Measurements from ENCODE around the gene MSH2. TPM values are rescaled to one million over a fixed set of nuclear protein-coding genes. Genes with fewer than 3 reads are reported as not detected.

The MSH2 gene
- total RNA-seq, 1 experiment from 2014 or later: 8.7 TPM

DNA sequence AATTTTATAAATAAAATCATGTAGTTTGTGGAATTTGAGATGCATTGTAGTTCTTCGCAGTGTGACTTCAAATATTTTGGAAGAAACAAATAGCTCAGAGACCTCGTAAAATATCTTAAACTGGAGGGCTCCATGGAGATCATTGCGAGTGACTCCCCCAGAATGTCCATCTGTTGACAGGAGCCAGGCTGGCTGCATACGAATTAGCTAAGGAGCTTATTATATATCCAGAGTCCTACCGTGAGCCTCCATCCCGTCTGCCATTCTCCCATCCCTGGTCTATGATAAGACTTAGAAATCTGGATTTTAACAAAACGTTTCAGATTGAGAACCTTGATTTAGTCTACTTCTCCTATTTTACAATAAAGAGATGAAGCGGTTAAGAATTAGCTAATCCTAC is 80.2 kb downstream of the MSH2 start:
- no peaks in the 10 kb centered on the region for H3K4me1 Mint-ChIP-seq (ENCODE audit: insufficient read depth, unreplicated experiment)
- H3K9me3 Mint-ChIP-seq (ENCODE audit: unreplicated experiment): no peaks in the 10 kb centered on the region
- TF ChIP-seq, protein P1, sequence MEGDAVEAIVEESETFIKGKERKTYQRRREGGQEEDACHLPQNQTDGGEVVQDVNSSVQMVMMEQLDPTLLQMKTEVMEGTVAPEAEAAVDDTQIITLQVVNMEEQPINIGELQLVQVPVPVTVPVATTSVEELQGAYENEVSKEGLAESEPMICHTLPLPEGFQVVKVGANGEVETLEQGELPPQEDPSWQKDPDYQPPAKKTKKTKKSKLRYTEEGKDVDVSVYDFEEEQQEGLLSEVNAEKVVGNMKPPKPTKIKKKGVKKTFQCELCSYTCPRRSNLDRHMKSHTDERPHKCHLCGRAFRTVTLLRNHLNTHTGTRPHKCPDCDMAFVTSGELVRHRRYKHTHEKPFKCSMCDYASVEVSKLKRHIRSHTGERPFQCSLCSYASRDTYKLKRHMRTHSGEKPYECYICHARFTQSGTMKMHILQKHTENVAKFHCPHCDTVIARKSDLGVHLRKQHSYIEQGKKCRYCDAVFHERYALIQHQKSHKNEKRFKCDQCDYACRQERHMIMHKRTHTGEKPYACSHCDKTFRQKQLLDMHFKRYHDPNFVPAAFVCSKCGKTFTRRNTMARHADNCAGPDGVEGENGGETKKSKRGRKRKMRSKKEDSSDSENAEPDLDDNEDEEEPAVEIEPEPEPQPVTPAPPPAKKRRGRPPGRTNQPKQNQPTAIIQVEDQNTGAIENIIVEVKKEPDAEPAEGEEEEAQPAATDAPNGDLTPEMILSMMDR (IDR thresholded peaks at IDR 0.05; ENCODE audit: unreplicated experiment): no peak
- POLR2A ChIA-PET: interaction anchor here (0.7 kb wide), 1 partner anchor 94 kb away, joined by 3 read pairs; no protein-coding TSS in a partner anchor
- DNase-seq (ENCODE audit: unreplicated experiment): no peak
- no TSS peak for BruUV-seq (replicated peaks)
- H3K27me3 Mint-ChIP-seq (ENCODE audit: insufficient read depth, unreplicated experiment): no peaks in the 10 kb centered on the region
- H3K36me3 Mint-ChIP-seq (ENCODE audit: insufficient read depth, unreplicated experiment): peaks cover 11% of the 10 kb centered on the region
- no peak overlapping the region for H3K27ac Mint-ChIP-seq (ENCODE audit: low read depth, unreplicated experiment)
- no peak overlapping the region for H3K4me3 Mint-ChIP-seq (ENCODE audit: unreplicated experiment)
- intact Hi-C loops (cut with micrococcal nuclease): no loop called here
- CTCF ChIA-PET: interaction anchor here (0.6 to 3.0 kb wide), 4 partner anchors 46 to 972 kb away, joined by 3 to 14 read pairs (median 4); no protein-coding TSS in a partner anchor

DNA sequence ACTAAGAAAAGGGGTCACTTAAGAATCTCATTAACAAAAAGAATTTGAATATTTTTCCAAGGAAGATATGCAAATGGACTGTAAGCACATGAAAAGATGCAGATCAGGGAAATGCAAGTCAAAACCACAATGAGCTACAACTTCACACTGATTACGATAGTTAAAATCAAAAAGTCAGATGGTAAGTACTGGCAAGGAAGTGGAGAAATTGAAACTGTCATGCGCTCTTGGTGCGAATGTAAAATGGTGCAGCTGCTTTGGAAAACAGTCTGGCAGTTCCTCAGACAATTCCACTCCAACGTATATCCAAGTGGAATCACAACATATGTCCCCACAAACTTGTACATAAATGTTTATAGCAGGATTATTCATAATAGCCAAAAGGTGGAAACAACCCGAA is 81.4 kb downstream of the MSH2 start:
- CTCF ChIA-PET: interaction anchor here (0.6 to 3.0 kb wide), 3 partner anchors 47 to 283 kb away, joined by 3 to 14 read pairs (median 6); no protein-coding TSS in a partner anchor
- Mint-ChIP-seq H3K4me1 (ENCODE audit: insufficient read depth, unreplicated experiment) (peaks cover 7% of the 10 kb centered on the region), H3K27ac (ENCODE audit: low read depth, unreplicated experiment) (no peak overlapping the region), H3K4me3 (ENCODE audit: unreplicated experiment) (no peak overlapping the region), H3K27me3 (ENCODE audit: insufficient read depth, unreplicated experiment) (no peaks in the 10 kb centered on the region), H3K9me3 (ENCODE audit: unreplicated experiment) (no peaks in the 10 kb centered on the region), H3K36me3 (ENCODE audit: insufficient read depth, unreplicated experiment) (peaks cover 7% of the 10 kb centered on the region)
- POLR2A ChIA-PET: interaction anchor here (0.6 to 0.8 kb wide), 3 partner anchors 45 to 84 kb away, joined by 3 read pairs; no protein-coding TSS in a partner anchor
- TF ChIP-seq, protein P1 (IDR thresholded peaks at IDR 0.05; ENCODE audit: unreplicated experiment): no peak
- intact Hi-C loops (cut with micrococcal nuclease): no loop called here
- no TSS peak for BruUV-seq (replicated peaks)
- no peak for DNase-seq (ENCODE audit: unreplicated experiment)

DNA sequence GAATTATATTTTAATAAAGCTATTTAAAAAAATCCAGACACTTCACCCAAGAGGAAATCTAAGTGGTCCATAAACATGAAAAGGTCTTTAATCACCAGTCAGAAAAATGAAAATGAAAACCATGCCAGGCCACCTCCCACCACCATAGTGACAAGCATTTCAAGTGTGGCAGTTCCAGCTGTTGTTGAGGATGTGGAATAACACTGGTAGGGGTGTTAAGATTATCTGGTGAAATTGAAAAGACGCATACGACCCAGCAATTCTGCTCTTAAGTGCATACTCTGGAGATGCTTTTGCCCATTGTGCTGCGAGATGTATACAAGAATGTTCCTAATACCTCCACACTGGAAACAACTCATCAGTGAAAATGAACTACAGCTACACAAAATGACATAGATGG is 82.2 kb downstream of the MSH2 start:
- Mint-ChIP-seq H3K4me3 (ENCODE audit: unreplicated experiment) (no peak overlapping the region), H3K27ac (ENCODE audit: low read depth, unreplicated experiment) (no peak overlapping the region), H3K9me3 (ENCODE audit: unreplicated experiment) (no peaks in the 10 kb centered on the region), H3K36me3 (ENCODE audit: insufficient read depth, unreplicated experiment) (peaks cover 7% of the 10 kb centered on the region), H3K4me1 (ENCODE audit: insufficient read depth, unreplicated experiment) (peaks cover 12% of the 10 kb centered on the region), H3K27me3 (ENCODE audit: insufficient read depth, unreplicated experiment) (no peaks in the 10 kb centered on the region)
- intact Hi-C loops (cut with micrococcal nuclease): no loop called here
- ChIA-PET CTCF (interaction anchor here (0.6 to 3.0 kb wide), 4 partner anchors 48 to 288 kb away, joined by 3 to 14 read pairs (median 4); no protein-coding TSS in a partner anchor), POLR2A (interaction anchor here (0.6 to 0.8 kb wide), 3 partner anchors 45 to 84 kb away, joined by 3 read pairs; no protein-coding TSS in a partner anchor)
- TF ChIP-seq, protein P1 (IDR thresholded peaks at IDR 0.05; ENCODE audit: unreplicated experiment): no peak
- no peak for DNase-seq (ENCODE audit: unreplicated experiment)
- BruUV-seq (replicated peaks): no TSS peak

DNA sequence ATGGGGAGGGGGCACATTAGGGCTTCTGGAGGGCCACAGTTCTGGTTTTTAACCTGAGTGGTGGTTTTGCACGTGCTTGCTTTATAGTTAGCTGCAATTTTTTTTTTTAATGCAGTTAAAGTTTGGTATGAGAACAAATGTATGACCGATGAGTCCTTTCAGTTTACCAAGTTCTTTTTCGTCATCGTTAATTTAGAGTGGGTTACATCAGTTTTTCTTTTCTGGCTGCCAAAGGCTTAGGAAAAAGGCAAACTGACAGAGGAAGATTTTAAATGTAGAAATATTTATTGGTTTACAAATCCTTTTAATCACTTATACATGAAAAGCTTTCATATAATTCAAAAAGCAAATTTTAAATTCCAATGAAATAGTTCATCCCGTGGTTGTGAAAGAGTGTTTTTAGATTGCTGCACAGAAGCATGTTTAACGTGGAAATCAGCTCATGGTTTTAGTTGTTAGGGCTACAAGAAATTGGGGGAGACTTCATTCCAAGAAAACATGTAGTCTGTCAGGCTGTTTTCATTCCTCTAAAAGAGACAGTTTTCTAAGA is 82.9 kb downstream of the MSH2 start:
- BruUV-seq (replicated peaks): no TSS peak
- Mint-ChIP-seq H3K4me3 (ENCODE audit: unreplicated experiment) (no peak overlapping the region), H3K9me3 (ENCODE audit: unreplicated experiment) (no peaks in the 10 kb centered on the region), H3K27me3 (ENCODE audit: insufficient read depth, unreplicated experiment) (no peaks in the 10 kb centered on the region), H3K4me1 (ENCODE audit: insufficient read depth, unreplicated experiment) (peaks cover 12% of the 10 kb centered on the region), H3K36me3 (ENCODE audit: insufficient read depth, unreplicated experiment) (peaks cover 6% of the 10 kb centered on the region), H3K27ac (ENCODE audit: low read depth, unreplicated experiment) (no peak overlapping the region)
- ChIA-PET POLR2A (no interaction called here), CTCF (interaction anchor here (0.6 to 1.6 kb wide), 3 partner anchors 54 to 288 kb away, joined by 3 to 6 read pairs (median 3); no protein-coding TSS in a partner anchor)
- intact Hi-C loops (cut with micrococcal nuclease): no loop called here
- TF ChIP-seq, protein P1 (IDR thresholded peaks at IDR 0.05; ENCODE audit: unreplicated experiment): no peak
- no peak for DNase-seq (ENCODE audit: unreplicated experiment)

All from MCF 10A (cell line).